Lower lobe of right lung (tissue), 2 donors: ENCODE measurements around the gene IDUA. TPM values are rescaled to one million over a fixed set of nuclear protein-coding genes. Genes with fewer than 3 reads are reported as not detected.
A peak's percentile ranks its signal among the peaks of the same experiment; 100 is the strongest.

Experiments
- ATAC-seq, 2 donors: fragments of 200-7000 bp; cut with Tn5 transposase; one replicate each; pipeline ENCODE4 v1.9.1; 2020 to 2022; ENCODE audit warnings: mild to moderate bottlenecking in 2 of 2, moderate library complexity in 2 of 2
- DNase-seq: peaks from one replicate; pipeline ENCODE4 v3.0.0-alpha.2; 2020
- H3K27ac ChIP-seq: fragments of 200-600 bp; one replicate; pipeline ENCODE4 v1.8.0; 2022
- H3K27me3 ChIP-seq: fragments of 200-600 bp; one replicate; pipeline ENCODE4 v1.8.0; 2022; ENCODE audit warnings: low read depth
- H3K36me3 ChIP-seq: fragments of 200-600 bp; one replicate; pipeline ENCODE4 v1.8.0; 2022; ENCODE audit warnings: mild to moderate bottlenecking
- H3K4me1 ChIP-seq: fragments of 200-600 bp; one replicate; pipeline ENCODE4 v1.8.0; 2022
- H3K4me3 ChIP-seq: fragments of 200-600 bp; one replicate; pipeline ENCODE4 v1.8.0; 2022; ENCODE audit warnings: mild to moderate bottlenecking
- H3K9me3 ChIP-seq: fragments of 200-600 bp; one replicate; pipeline ENCODE4 v1.8.0; 2022
- intact Hi-C: fragments of 100-400 bp; cut with DNase I; formaldehyde crosslinking; loops from one replicate; pipeline ENCODE4 v1.11.0; 2022
- total RNA-seq: library from RNA; stranded (reverse); fragmentation: NEBNext Ultra II Directional; extraction: Animal tissue kit (Norgen Biotek cat#: 25700); gene quantifications from one replicate; pipeline ENCODE4 v1.2.1, GENCODE V29; 2021
- TF ChIP-seq, protein P1 (sequence below): fragments of 200-600 bp; IDR thresholded peaks from one replicate; pipeline ENCODE4 v1.8.0; 2022; ENCODE audit warnings: antibody characterized with exemption, mild to moderate bottlenecking
- donor health status: DM: no; HTN: yes; CAD: no; lungs with severe emphysema.

IDUA gene
- total RNA-seq, 1 donor from 2014 or later, result 46.0 TPM

DNA sequence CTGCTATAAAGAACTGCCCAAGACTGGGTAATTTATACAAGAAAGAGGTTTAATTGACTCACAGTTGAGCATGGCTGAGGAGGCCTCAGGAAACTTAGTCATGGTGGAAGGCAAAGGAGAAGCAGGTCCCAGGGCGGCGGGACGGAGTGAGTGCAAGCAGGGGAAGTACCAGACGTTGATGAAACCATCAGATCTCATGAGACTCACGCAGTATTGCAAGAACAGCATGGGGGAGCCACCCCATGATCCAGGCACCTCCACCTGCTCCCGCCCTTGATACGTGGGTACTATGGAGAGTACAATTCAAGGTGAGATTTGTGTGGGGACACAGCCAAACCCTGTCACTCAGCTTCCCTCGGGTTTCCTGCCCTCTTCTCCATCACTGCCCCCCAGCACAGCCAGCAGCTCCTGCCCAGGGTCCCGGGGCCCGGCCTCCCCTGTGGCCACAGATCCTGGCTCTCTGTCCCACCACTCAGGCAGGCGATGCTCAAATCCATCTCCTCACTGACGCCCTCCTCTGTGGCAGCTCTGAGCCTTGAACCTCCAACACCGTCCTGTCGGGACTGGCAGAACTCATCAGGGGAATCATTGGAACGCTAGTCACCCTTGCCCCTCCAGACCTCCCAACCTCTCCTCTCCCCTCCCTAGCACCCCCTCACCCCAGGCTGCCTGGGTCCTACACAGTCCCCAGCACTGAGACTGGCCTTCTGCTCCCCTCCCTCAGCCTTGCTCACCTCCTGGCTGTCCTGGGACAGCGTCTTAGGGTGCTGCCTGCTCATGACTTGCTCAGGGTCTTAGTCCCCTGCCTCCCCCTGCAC is 62.1 kb downstream of the IDUA start:
- Histone ChIP-seq H3K27ac (no peak overlapping the region), H3K9me3 (no peaks in the 10 kb centered on the region), H3K4me1 (peaks cover 31% of the 10 kb centered on the region), H3K27me3 (peaks cover 49% of the 10 kb centered on the region), H3K4me3 (no peak overlapping the region), H3K36me3 (no peaks in the 10 kb centered on the region)
- TF ChIP-seq, protein P1, sequence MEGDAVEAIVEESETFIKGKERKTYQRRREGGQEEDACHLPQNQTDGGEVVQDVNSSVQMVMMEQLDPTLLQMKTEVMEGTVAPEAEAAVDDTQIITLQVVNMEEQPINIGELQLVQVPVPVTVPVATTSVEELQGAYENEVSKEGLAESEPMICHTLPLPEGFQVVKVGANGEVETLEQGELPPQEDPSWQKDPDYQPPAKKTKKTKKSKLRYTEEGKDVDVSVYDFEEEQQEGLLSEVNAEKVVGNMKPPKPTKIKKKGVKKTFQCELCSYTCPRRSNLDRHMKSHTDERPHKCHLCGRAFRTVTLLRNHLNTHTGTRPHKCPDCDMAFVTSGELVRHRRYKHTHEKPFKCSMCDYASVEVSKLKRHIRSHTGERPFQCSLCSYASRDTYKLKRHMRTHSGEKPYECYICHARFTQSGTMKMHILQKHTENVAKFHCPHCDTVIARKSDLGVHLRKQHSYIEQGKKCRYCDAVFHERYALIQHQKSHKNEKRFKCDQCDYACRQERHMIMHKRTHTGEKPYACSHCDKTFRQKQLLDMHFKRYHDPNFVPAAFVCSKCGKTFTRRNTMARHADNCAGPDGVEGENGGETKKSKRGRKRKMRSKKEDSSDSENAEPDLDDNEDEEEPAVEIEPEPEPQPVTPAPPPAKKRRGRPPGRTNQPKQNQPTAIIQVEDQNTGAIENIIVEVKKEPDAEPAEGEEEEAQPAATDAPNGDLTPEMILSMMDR, result no peak
- intact Hi-C loops, result no loop called here
- peak; percentile 52 for DNase-seq
- no peak for ATAC-seq

DNA sequence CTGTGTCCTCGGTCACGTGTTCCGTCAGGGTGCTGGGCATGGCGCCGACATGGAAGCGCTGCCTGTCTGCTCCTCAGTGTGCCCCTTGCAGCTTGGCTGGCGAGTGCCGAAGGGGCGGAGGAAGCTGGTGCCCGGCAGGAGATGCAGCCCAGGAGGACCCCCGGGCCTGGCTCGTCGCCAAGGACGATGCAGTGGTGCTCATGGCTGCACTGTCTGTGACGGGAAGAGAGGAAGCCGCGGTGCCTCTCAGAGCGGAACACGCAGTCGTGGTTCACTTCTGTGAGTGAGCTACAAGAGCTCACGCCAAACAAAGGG is 62.7 kb downstream of the IDUA start:
- Histone ChIP-seq H3K36me3 (no peaks in the 10 kb centered on the region), H3K4me1 (peaks cover 27% of the 10 kb centered on the region), H3K9me3 (no peaks in the 10 kb centered on the region), H3K27ac (no peak overlapping the region), H3K4me3 (no peak overlapping the region), H3K27me3 (peaks cover 43% of the 10 kb centered on the region)
- ATAC-seq, result no peak
- intact Hi-C loops, result no loop called here
- peak; percentile 44 for DNase-seq
- TF ChIP-seq, protein P1, result no peak

DNA sequence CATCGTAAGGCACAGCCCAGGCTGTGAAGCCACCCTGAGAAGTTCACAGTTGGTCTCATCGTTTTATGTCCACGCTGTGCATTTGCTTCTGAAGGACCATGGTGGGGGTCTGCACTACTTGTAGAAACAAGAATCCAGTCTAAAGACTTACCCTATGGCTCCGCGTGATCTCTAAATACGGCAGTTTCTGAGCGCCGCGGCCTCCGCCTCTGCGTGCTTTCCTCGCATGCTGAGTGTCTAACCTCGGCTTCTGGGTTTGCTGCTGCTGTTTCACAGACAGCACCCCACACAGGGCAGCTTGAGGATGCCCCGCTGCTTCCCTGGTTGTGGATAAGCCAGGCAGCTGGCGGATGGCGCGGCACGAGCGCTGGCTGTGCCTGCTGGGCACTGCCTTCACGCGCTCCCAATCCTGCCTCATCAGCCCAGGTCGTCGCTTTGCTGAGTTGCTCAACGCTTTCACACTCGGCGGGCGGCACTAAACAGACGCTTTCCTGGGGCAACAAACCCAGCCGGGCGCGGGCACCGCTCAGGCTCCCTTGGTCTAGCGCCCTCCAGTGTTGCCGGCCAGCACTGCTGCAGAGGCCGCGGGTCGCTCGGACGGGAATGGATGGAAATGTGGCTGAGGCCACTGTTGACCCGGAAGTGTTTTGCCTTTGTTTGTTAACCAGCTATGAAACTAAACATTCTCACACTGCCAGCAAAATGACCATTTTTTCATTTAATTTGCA is 63.8 kb downstream of the IDUA start:
- TF ChIP-seq, protein P1, result no peak
- intact Hi-C loops, result no loop called here
- DNase-seq, result no peak
- peaks cover 37% of the 10 kb centered on the region for H3K27me3 ChIP-seq
- no peaks in the 10 kb centered on the region for H3K9me3 ChIP-seq
- H3K27ac ChIP-seq, result no peak overlapping the region
- peak in 1 of 2 donors; percentile 37 for ATAC-seq
- peaks cover 31% of the 10 kb centered on the region for H3K4me1 ChIP-seq
- no peaks in the 10 kb centered on the region for H3K36me3 ChIP-seq
- no peak overlapping the region for H3K4me3 ChIP-seq

DNA sequence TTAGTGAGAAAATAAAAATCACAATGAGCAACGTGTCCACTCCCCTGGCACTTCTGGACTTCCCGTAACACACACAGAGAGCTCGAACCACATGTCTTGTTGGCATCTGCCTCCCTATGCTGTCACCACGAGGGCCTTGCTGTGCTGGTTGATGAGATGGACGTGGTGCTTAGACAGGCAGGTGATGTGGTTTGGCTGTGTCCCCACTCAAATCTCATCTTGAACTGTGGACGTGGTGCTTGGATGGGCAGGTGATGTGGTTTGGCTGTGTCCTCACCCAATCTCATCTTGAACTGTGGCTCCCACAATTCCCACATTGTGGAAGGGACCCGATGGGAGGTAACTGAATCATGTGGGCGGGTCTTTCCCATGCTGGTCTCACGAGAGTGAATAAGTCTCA is 64.6 kb downstream of the IDUA start:
- Histone ChIP-seq H3K27ac (no peak overlapping the region), H3K4me3 (no peak overlapping the region), H3K36me3 (no peaks in the 10 kb centered on the region), H3K4me1 (peaks cover 33% of the 10 kb centered on the region), H3K9me3 (no peaks in the 10 kb centered on the region), H3K27me3 (peaks cover 43% of the 10 kb centered on the region)
- intact Hi-C loops, result no loop called here
- ATAC-seq (no peak), DNase-seq (no peak)
- TF ChIP-seq, protein P1, result no peak

DNA sequence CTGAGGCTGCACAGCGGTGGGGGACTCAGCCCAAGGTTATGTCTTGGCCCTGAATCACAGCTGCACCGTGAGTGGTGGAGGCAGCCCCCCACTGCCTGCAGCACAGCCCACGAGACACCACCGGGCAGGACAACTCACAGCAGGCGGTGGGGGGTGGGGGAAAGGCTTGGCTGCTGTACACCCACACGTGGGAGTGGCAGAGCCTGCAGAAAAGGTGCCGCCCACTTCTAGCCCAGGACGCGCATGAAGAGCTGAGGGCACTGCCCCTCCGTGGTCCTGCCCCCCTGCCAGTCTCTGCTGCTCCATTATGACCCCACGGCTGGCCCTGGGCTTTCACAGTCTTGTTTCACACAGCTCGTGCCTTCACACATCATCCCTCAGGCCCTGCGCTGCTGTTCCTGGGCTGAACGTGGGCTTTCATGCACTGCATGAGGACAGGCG is 65.4 kb downstream of the IDUA start:
- intact Hi-C loops, result no loop called here
- Histone ChIP-seq H3K36me3 (no peaks in the 10 kb centered on the region), H3K9me3 (no peaks in the 10 kb centered on the region), H3K27ac (no peak overlapping the region), H3K4me1 (peaks cover 28% of the 10 kb centered on the region), H3K27me3 (peaks cover 51% of the 10 kb centered on the region), H3K4me3 (no peak overlapping the region)
- DNase-seq (no peak), ATAC-seq (no peak)
- TF ChIP-seq, protein P1, result no peak
